Subcutaneous adipose tissue (tissue), 4 donors: ENCODE measurements around the gene ASAP2. TPM values are rescaled to one million over a fixed set of nuclear protein-coding genes. Genes with fewer than 3 reads are reported as not detected.

Experiments
- total RNA-seq, 4 donors: library from RNA; depleted of rRNA; stranded (reverse); fragments of >200 nt; gene quantifications; one replicate each; pipeline ENCODE4 v1.1.0, GENCODE V29; 2016
- TF ChIP-seq, protein P1 (sequence below): fragments of 450-650 bp; IDR thresholded peaks from one replicate; pipeline ENCODE4 v1.5.1; 2016; ENCODE audit warnings: low read depth, mild to moderate bottlenecking, control low read depth, antibody characterized with exemption, moderate library complexity

ASAP2 gene
- total RNA-seq, 4 donors from 2014 or later: 25.2 to 44.3 (median 33.8) TPM

- TF ChIP-seq, protein P1, sequence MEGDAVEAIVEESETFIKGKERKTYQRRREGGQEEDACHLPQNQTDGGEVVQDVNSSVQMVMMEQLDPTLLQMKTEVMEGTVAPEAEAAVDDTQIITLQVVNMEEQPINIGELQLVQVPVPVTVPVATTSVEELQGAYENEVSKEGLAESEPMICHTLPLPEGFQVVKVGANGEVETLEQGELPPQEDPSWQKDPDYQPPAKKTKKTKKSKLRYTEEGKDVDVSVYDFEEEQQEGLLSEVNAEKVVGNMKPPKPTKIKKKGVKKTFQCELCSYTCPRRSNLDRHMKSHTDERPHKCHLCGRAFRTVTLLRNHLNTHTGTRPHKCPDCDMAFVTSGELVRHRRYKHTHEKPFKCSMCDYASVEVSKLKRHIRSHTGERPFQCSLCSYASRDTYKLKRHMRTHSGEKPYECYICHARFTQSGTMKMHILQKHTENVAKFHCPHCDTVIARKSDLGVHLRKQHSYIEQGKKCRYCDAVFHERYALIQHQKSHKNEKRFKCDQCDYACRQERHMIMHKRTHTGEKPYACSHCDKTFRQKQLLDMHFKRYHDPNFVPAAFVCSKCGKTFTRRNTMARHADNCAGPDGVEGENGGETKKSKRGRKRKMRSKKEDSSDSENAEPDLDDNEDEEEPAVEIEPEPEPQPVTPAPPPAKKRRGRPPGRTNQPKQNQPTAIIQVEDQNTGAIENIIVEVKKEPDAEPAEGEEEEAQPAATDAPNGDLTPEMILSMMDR: no peak
Measured at GRCh38 chr2:9330612-9331270, 124.1 kb downstream of the ASAP2 start.

DNA sequence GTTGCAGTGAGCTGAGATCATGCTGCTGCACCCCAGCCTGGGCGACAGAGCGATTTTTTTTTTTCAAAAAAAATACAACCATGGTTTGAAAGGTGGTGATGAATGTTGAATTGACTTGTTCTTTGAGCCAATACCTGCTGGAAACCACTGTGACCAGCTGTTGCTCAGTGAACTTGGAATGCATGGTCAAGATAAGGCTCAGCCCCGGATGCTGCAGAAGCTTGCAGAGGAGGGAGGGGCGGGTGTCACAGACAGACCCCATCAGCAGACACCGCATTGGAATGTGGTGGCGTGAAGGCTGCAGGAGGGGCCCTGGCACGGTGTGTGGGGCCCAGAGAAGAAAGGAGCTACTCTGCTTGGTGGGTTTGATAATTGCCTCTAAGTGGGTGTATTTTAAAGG lies 125.1 kb downstream of the ASAP2 start:
- TF ChIP-seq, protein P1: no peak

DNA sequence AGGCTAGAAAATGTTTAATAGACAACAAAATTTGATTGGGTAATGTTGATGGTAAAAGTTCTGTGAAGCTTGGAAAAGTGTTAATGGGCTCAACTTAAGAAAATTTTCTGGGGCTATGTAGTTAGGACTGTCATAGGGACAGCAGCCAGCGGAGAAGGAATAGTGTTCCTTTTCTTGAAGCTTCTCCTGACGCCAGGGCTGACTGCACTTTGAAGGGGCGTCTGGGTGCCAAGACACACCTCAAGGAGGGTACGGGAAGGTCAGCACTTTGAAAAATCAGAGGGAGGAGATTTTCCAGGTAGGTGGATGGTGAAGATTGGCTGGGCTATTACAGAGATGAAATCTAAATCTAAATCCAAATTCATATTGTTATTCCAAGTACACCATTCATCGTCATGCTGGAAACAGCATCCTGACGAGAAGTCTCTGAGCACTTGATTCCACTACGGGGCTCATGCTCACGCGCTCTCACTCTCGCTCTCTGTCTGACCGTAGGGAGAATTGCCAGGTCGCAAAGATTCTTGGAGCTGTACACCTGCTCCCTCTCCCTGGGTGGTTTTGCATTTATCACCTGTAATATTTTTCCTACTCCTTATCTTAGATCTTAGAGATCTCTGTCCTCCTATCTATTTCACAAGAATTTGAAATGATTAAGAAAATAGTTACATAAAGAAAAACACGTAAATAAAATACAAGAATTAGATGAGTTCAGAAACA lies 125.7 kb downstream of the ASAP2 start:
- TF ChIP-seq, protein P1: no peak

- TF ChIP-seq, protein P1: no peak
Measured at GRCh38 chr2:9332853-9333245, 126.2 kb downstream of the ASAP2 start.

DNA sequence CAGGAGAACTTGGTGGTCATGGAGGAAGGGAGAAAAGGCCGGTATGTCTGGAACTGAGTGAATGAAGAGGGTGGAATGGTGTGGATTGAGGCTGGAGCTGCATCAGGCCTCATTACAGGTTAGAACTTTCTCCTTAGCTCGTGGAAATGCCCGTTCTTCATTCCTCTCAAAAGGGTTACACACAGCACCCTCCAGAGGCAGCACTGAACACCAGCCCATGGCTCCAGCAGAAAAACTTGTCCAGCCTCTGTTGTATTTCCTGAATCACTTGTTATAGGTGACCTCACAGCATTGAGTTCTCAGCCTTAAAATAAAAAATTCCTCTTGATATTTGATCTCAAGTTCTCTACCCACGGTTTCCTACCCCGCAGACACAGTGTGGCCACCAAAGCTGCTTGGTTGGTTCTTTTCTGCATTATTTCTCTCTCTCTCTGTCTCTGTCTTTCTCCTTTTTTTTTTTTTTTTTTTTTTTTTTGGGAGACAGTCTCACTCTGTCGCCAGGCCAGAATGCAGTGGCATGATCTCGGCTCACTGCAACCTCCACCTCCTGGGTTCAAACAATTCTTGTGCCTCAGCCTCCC lies 127.1 kb downstream of the ASAP2 start:
- TF ChIP-seq, protein P1: no peak

DNA sequence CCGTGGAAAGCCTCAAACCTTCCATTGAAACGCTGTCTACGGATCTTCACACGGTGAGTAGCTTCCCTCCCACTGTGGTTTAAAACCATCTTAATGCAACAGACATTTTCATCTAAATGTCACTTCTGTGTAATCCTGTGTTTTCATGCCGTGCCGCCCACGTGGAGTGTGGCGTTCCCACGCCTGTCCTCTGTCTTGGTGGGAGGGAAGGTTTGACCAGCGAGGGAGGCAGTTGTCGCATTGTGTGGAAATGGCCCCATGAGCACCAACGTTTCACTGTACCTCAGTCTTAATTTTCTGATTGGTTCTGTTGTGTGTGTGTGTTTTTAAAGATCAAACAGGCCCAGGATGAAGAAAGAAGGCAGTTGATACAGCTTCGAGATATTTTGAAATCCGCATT lies 128.1 kb downstream of the ASAP2 start:
- TF ChIP-seq, protein P1: no peak

DNA sequence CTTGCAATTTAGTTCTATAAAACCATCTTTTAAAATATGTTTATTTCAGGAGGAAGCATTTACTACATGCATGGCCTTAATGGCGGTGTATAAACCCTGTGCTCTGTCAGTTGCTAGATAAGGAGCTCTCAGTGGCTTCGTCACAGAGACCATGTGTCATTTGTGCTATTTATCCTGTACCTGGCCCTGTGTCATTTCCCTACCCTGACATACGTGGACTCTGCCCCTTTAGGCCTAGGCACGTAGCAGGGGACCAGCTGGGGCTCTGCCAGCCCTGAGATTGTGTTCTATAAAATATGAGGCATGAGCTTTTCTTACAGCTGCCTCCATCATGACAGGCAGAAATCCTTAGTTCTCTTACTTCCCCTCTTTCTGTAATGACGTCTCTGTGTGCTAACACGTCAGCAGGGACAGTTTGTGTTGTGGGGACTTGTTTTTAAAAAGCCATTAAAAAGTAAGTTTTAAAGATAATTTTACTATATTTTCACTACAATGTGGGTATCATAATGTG lies 128.8 kb downstream of the ASAP2 start:
- TF ChIP-seq, protein P1: no peak
